Measurements from ENCODE around the gene HYDIN.

HYDIN gene

GRCh38 chr16:70772493-70772892 is 458.0 kb downstream of the HYDIN start:
- TF ChIP-seq ZNF274 (IDR thresholded peaks at IDR 0.05; ENCODE audit: low read depth, low read length), result no peak
- no peak overlapping the region for H3K4me3 ChIP-seq (ENCODE audit: low read length)

- no peak for TF ChIP-seq ZNF274 (IDR thresholded peaks at IDR 0.05; ENCODE audit: low read depth, low read length)
- H3K4me3 ChIP-seq (ENCODE audit: low read length), result no peak overlapping the region
Measured at GRCh38 chr16:70770626-70771552, 459.6 kb downstream of the HYDIN start.

GRCh38 chr16:70770291-70770625 is 460.3 kb downstream of the HYDIN start:
- no peak overlapping the region for H3K4me3 ChIP-seq (ENCODE audit: low read length)
- TF ChIP-seq ZNF274 (IDR thresholded peaks at IDR 0.05; ENCODE audit: low read depth, low read length), result no peak

GRCh38 chr16:70769761-70770160 is 460.8 kb downstream of the HYDIN start:
- no peak for TF ChIP-seq ZNF274 (IDR thresholded peaks at IDR 0.05; ENCODE audit: low read depth, low read length)
- H3K4me3 ChIP-seq (ENCODE audit: low read length), result no peak overlapping the region

GRCh38 chr16:70769131-70769530 is 461.4 kb downstream of the HYDIN start:
- TF ChIP-seq ZNF274 (IDR thresholded peaks at IDR 0.05; ENCODE audit: low read depth, low read length), result no peak

GRCh38 chr16:70768203-70768580 is 462.3 kb downstream of the HYDIN start:
- TF ChIP-seq ZNF274 (IDR thresholded peaks at IDR 0.05; ENCODE audit: low read depth, low read length), result no peak

More at GRCh38 chr16:70769131-70769530, 461.4 kb downstream of the HYDIN start:
- H3K4me3 ChIP-seq (ENCODE audit: low read length), result no peak overlapping the region

GRCh38 chr16:70767377-70768202 is 462.9 kb downstream of the HYDIN start:
- TF ChIP-seq ZNF274 (IDR thresholded peaks at IDR 0.05; ENCODE audit: low read depth, low read length), result no peak
- no peak overlapping the region for H3K4me3 ChIP-seq (ENCODE audit: low read length)

More at GRCh38 chr16:70768203-70768580, 462.3 kb downstream of the HYDIN start:
- no peak overlapping the region for H3K4me3 ChIP-seq (ENCODE audit: low read length)

- H3K4me3 ChIP-seq (ENCODE audit: low read length), result no peak overlapping the region
- no peak for TF ChIP-seq ZNF274 (IDR thresholded peaks at IDR 0.05; ENCODE audit: low read depth, low read length)
Measured at GRCh38 chr16:70766658-70767057, 463.9 kb downstream of the HYDIN start.

- no peak for TF ChIP-seq ZNF274 (IDR thresholded peaks at IDR 0.05; ENCODE audit: low read depth, low read length)
- H3K4me3 ChIP-seq (ENCODE audit: low read length), result no peak overlapping the region
Measured at GRCh38 chr16:70766176-70766575, 464.3 kb downstream of the HYDIN start.

- no peak overlapping the region for H3K4me3 ChIP-seq (ENCODE audit: low read length)
- no peak for TF ChIP-seq ZNF274 (IDR thresholded peaks at IDR 0.05; ENCODE audit: low read depth, low read length)
Measured at GRCh38 chr16:70765491-70765890, 465.0 kb downstream of the HYDIN start.

GRCh38 chr16:70764632-70765031 is 465.9 kb downstream of the HYDIN start:
- H3K4me3 ChIP-seq (ENCODE audit: low read length), result no peak overlapping the region
- TF ChIP-seq ZNF274 (IDR thresholded peaks at IDR 0.05; ENCODE audit: low read depth, low read length), result no peak

- H3K4me3 ChIP-seq (ENCODE audit: low read length), result no peak overlapping the region
- no peak for TF ChIP-seq ZNF274 (IDR thresholded peaks at IDR 0.05; ENCODE audit: low read depth, low read length)
Measured at GRCh38 chr16:70760221-70760620, 470.3 kb downstream of the HYDIN start.

GRCh38 chr16:70759666-70760065 is 470.9 kb downstream of the HYDIN start:
- H3K4me3 ChIP-seq (ENCODE audit: low read length), result no peak overlapping the region
- TF ChIP-seq ZNF274 (IDR thresholded peaks at IDR 0.05; ENCODE audit: low read depth, low read length), result no peak

GRCh38 chr16:70758786-70759185 is 471.7 kb downstream of the HYDIN start:
- H3K4me3 ChIP-seq (ENCODE audit: low read length), result no peak overlapping the region
- no peak for TF ChIP-seq ZNF274 (IDR thresholded peaks at IDR 0.05; ENCODE audit: low read depth, low read length)
